ENCODE results near the gene TMEM52B. TPM values are rescaled to one million over a fixed set of nuclear protein-coding genes. Genes with fewer than 3 reads are reported as not detected.

The TMEM52B gene
- total and polyA plus RNA-seq, 2 of the 13 experiments (the other 11 are each of a cell fraction or from before 2014, with no cell fraction given), result not detected

DNA sequence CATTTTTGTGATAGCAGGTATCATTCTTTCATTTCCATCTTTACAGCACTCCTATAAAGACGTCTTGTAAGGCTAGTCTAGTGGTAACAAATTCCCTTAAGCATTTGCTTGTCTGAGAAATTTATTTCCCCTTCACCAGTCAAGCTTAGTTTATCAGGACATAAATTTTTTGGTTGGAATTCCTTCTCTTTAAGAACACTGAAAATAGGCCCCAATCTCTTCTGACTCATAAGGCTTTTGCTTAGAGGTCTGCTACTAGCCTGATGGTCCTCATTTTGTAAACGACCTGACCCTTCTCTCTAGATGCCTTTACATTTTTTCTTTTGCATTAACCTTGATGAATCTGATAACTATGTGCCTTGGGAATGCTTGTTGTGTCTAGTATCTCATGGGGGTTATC lies 27.2 kb upstream of the TMEM52B start (continued):
- TF ChIP-seq ZNF577 (CRISPR knock-in tag; IDR thresholded peaks at IDR 0.05; ENCODE audit: borderline replicate concordance, low read depth) (no peak), REPIN1 (CRISPR knock-in tag; IDR thresholded peaks at IDR 0.05; ENCODE audit: borderline replicate concordance, low read depth) (no peak), REXO4 (CRISPR knock-in tag; IDR thresholded peaks at IDR 0.05; ENCODE audit: borderline replicate concordance) (no peak), ZNF547 (CRISPR knock-in tag; IDR thresholded peaks at IDR 0.05) (no peak), ZNF138 (CRISPR knock-in tag; IDR thresholded peaks at IDR 0.05; ENCODE audit: low read depth) (no peak), SPEN (CRISPR knock-in tag; IDR thresholded peaks at IDR 0.05; ENCODE audit: low read depth) (no peak)
- TF ChIP-seq, protein P1, sequence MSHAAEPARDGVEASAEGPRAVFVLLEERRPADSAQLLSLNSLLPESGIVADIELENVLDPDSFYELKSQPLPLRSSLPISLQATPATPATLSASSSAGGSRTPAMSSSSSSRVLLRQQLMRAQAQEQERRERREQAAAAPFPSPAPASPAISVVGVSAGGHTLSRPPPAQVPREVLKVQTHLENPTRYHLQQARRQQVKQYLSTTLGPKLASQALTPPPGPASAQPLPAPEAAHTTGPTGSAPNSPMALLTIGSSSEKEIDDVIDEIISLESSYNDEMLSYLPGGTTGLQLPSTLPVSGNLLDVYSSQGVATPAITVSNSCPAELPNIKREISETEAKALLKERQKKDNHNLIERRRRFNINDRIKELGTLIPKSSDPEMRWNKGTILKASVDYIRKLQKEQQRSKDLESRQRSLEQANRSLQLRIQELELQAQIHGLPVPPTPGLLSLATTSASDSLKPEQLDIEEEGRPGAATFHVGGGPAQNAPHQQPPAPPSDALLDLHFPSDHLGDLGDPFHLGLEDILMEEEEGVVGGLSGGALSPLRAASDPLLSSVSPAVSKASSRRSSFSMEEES (CRISPR knock-in tag; IDR thresholded peaks at IDR 0.05), result no peak

GRCh38 chr12:10153271-10154144 lies 25.3 kb upstream of the TMEM52B start:
- POLR2A ChIA-PET, result no interaction called here
- Histone ChIP-seq H2AFZ (ENCODE audit: low read length) (no peak overlapping the region), H3K9me3 (ENCODE audit: low read length) (no peaks in the 10 kb centered on the region), H3K9ac (ENCODE audit: insufficient read depth, low read depth, low read length) (no peak overlapping the region), H3K27me3 (ENCODE audit: control insufficient read depth in 1 of 2, insufficient read depth in 2 of 2, low read length in 2 of 2) (0 out of 5 replicates have a peak, but pooled peaks cover 0 to 5% of the 10 kb centered on the region in 2 experiments), H3K79me2 (ENCODE audit: insufficient read depth, low read length) (no peaks in the 10 kb centered on the region), H3K4me1 (ENCODE audit: insufficient read depth, low read length) (no peaks in the 10 kb centered on the region), H3K4me3 (replicated peaks in 1 of 3; ENCODE audit: insufficient read depth in 1 of 3, low read depth in 2 of 3, low read length in 3 of 3) (peak overlapping the region in 2 of 3 experiments; percentile 22 to 56; a peak in 4 of 6 replicates), H3K4me2 (ENCODE audit: low read depth, low read length) (peak overlapping the region; percentile 68), H3K36me3 (replicated peaks in 1 of 2; ENCODE audit: control insufficient read depth in 1 of 2, insufficient read depth in 2 of 2, low read length in 2 of 2) (no peaks in the 10 kb centered on the region), H4K20me1 (ENCODE audit: insufficient read depth, low read length) (no peaks in the 10 kb centered on the region), H3K27ac (ENCODE audit: extremely low read length, insufficient read depth, low read length) (no peak overlapping the region)
- WGBS (ENCODE audit: low lambda C conversion rate), result 66% methylated on average over 21 of the region's 46 CpGs
- CTCF ChIA-PET (ENCODE audit: low intra/inter-chr PET ratio, low total read pairs), result interaction anchor here (0.6 to 1.8 kb wide), 3 partner anchors 33 to 1333 kb away, joined by 3 to 19 read pairs (median 3); no protein-coding TSS in a partner anchor
- peak; percentile 60 for FAIRE-seq
- ATAC-seq, result peak; percentile 84
- in situ Hi-C loops (cut with HindIII; ENCODE audit: extremely low pct_ligation_motif_present, low pct_unique_long_range_greater_than_20kb) (no loop called here), intact Hi-C loops (cut with micrococcal nuclease; ENCODE audit: unreplicated experiment) (loop anchor here (2.0 to 10.0 kb wide), 2 partner anchors 37 to 1331 kb away; no protein-coding TSS in a partner anchor)
- peak; percentile 16 for DNase-seq (ENCODE audit: low spot score)
- BruUV-seq (replicated peaks), result no TSS peak
- TF ChIP-seq ZFP91 (CRISPR knock-in tag; IDR thresholded peaks at IDR 0.05; ENCODE audit: borderline replicate concordance), result peak; percentile 23; the same call in 1 of the 2 replicates
- TF ChIP-seq CAMTA2 (CRISPR knock-in tag; IDR thresholded peaks at IDR 0.05; ENCODE audit: borderline replicate concordance), result no peak
- no peak for TF ChIP-seq ZNF720 (CRISPR knock-in tag; IDR thresholded peaks at IDR 0.05)
- peak; percentile 12 for TF ChIP-seq HNRNPLL (IDR thresholded peaks at IDR 0.05; ENCODE audit: low read depth, low read length, poor library complexity, severe bottlenecking)
- TF ChIP-seq ZNF3 (CRISPR knock-in tag; IDR thresholded peaks at IDR 0.05), result no peak
- TF ChIP-seq SMC3 (IDR thresholded peaks at IDR 0.05; ENCODE audit: low read length), result peak; percentile 62
- TF ChIP-seq STAG1 (CRISPR knock-in tag; IDR thresholded peaks at IDR 0.05), result peak; percentile 48
- TF ChIP-seq CTCF (CRISPR knock-in tag; IDR thresholded peaks at IDR 0.05), result peak; percentile 73
- TF ChIP-seq NRL (CRISPR knock-in tag; IDR thresholded peaks at IDR 0.05; ENCODE audit: borderline replicate concordance), result 0 out of 2 replicates have a peak, but pooled peaks have one; percentile 19

Measured in HepG2 (cell line).